HG02973 (cell line): Measurements from ENCODE around the gene NKAIN4.
"Not testable (repeated sequence)": the region's sequence is repeated elsewhere in the genome, so short reads cannot be mapped to it uniquely, and the experiment has no call there.

Source experiments
- ATAC-seq: cut with Tn5 transposase; IDR thresholded peaks from one replicate; pipeline ENCODE4 v1.9.1; 2021; ENCODE audit warnings: moderate library complexity; ENCODE audit not compliant: unreplicated experiment

The NKAIN4 gene

GRCh38 chr20:63238514-63239125 lies 15.6 kb downstream of the NKAIN4 start:
- no peak for ATAC-seq

- no peak for ATAC-seq
Measured at GRCh38 chr20:63238031-63238430, 16.2 kb downstream of the NKAIN4 start.

GRCh38 chr20:63236116-63236837 lies 18.0 kb downstream of the NKAIN4 start:
- no peak for ATAC-seq

- no peak for ATAC-seq
Measured at GRCh38 chr20:63235399-63235983, 18.8 kb downstream of the NKAIN4 start, which contains the start of gene BIRC7. Gene BIRC7 (plus strand): TSS chr20:63235905. CDS start chr20:63236097, 192 bp downstream.

- ATAC-seq, result no peak
Measured at GRCh38 chr20:63234693-63235398, 19.4 kb downstream of the NKAIN4 start.

GRCh38 chr20:63233924-63234323 lies 20.3 kb downstream of the NKAIN4 start:
- no peak for ATAC-seq

GRCh38 chr20:63233061-63233344 lies 21.3 kb downstream of the NKAIN4 start:
- no peak for ATAC-seq

- no peak for ATAC-seq
Measured at GRCh38 chr20:63232235-63233060, 21.8 kb downstream of the NKAIN4 start.

GRCh38 chr20:63230800-63231268 lies 23.4 kb downstream of the NKAIN4 start:
- ATAC-seq, result no peak

GRCh38 chr20:63228806-63229205 lies 25.5 kb downstream of the NKAIN4 start:
- no peak for ATAC-seq

- ATAC-seq, result no peak
Measured at GRCh38 chr20:63227260-63227659, 27.0 kb downstream of the NKAIN4 start.

GRCh38 chr20:63226042-63226943 lies 28.0 kb downstream of the NKAIN4 start:
- no peak for ATAC-seq

- ATAC-seq, result no peak
Measured at GRCh38 chr20:63225082-63225454, 29.2 kb downstream of the NKAIN4 start.

GRCh38 chr20:63224412-63225081 lies 29.7 kb downstream of the NKAIN4 start:
- no peak for ATAC-seq

GRCh38 chr20:63223826-63224207 lies 30.4 kb downstream of the NKAIN4 start:
- ATAC-seq, result no peak

- ATAC-seq, result no peak
Measured at GRCh38 chr20:63223121-63223825, 31.0 kb downstream of the NKAIN4 start.

GRCh38 chr20:63222541-63222940 lies 31.7 kb downstream of the NKAIN4 start:
- ATAC-seq, result no peak

GRCh38 chr20:63221400-63222053 lies 32.7 kb downstream of the NKAIN4 start:
- ATAC-seq, result not testable (repeated sequence)
